Thyroid gland (tissue), 4 donors: ENCODE results near the gene CRB3.

Experiments
- CTCF ChIP-seq, 6 experiments: fragments of 200-600 bp in 3 of 6; fragments of 450-650 bp in 3 of 6; sonication (generic) in 3 of 6; IDR thresholded peaks; one replicate each; pipeline ENCODE4 v1.5.1; 2016 to 2019; ENCODE audit warnings: antibody characterized with exemption in 6 of 6, mild to moderate bottlenecking in 2 of 6, inconsistent platforms in 1 of 6, moderate library complexity in 1 of 6
- POLR2A ChIP-seq, 2 donors: fragments of 450-650 bp; IDR thresholded peaks; one replicate each; pipeline ENCODE4 v1.6.1; 2017; ENCODE audit warnings: antibody characterized with exemption in 2 of 2, mild to moderate bottlenecking in 2 of 2, moderate library complexity in 1 of 2

GRCh38 chr19:6423499-6424194 lies 40.4 kb upstream of the CRB3 start:
- TF ChIP-seq POLR2A (IDR thresholded peaks at IDR 0.05) (no peak), CTCF (IDR thresholded peaks at IDR 0.05) (no peak)
